Activated CD4-positive, alpha-beta T cell treated with anti-CD3 and anti-CD28 coated beads, Interleukin-2, amount 50 U/mL, for 4 hours (primary cell): Measurements from ENCODE around the gene ROPN1B.
"Not testable (repeated sequence)": the region's sequence is repeated elsewhere in the genome, so short reads cannot be mapped to it uniquely, and the experiment has no call there.

Experiments
- DNase-seq, 2 experiments: peaks; one replicate each; pipeline ENCODE4 v3.0.0-alpha.2; 2020

ROPN1B gene

DNA sequence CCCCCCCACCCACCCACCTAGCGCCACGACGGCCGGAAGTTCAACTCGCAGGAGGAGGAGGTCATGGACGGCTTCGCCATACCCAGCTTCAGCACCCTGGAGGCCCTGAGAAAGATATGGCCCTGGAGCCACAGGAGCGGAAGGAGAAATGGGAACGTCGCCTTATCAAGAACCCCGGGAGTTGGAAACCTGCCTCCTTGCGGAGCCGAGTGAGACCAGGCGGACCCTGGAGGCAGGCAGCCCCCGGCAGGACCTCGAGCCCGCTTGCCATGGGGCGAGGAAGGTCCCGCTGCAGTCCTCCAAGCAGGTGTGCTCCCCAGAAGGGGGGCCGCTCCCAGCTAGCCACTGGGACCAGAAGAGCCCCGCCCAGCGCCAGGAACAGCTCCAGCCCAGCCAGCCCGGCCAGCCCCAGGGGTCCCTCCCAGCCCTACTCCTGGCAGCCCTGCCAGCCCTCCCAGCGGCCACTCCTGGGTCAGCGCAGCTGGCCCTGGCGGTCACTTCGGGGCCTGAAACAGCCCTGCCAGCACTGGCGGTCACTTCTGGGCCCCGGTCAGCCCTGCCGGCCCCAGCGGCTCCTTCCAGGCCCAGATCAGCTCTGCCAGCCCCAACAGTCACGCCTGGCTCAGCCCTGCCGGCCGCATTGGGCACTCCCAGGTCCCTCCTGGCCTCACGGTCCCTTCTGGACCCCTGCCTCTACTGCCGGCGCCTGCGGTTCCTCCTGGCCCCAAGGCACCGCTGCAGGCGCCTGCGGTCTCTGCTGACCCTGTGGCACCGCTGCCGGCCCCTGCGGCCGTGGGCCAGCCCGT is 10.3 kb upstream of the ROPN1B start:
- DNase-seq, result no peak

GRCh38 chr3:125959317-125960065 is 9.5 kb upstream of the ROPN1B start:
- DNase-seq, result no peak

GRCh38 chr3:125960066-125960424 is 8.9 kb upstream of the ROPN1B start:
- no peak for DNase-seq

GRCh38 chr3:125960456-125961288 is 8.3 kb upstream of the ROPN1B start:
- DNase-seq, result no peak

DNA sequence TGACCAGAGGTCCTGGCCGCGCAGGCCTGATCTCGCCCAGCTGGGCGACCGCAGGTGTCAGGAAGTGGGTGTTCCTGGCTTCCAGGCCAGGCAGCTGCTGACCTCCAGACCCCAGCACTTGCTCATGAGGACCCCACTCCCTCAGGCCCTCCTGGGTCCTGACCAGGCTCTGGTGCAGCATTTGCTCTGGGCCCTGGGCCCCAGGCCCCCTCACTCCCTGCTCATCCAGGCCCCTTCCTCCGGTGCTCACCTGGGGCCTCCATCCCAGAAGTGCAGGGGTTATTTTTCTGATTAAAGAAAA is 7.7 kb upstream of the ROPN1B start:
- no peak for DNase-seq

DNA sequence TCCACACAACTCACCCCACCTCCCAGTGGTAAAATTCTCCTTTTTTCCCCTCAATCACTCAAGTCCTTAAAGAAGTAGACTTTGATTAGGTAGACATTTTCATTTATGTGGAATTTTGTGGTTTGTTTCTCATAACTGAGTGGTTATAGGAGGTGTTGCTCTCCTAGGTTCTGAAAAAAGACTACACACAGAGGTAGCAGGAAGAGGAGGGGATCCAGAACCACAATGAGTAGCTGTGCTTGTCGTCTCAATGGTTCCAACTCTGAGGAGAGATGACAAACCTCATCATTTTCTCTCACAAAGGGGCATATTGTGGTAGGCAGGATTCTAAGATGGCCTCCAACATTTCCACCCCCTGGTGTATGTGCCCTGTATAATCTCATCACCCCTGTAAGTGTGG is 5.1 kb upstream of the ROPN1B start:
- DNase-seq, result not testable (repeated sequence)

DNA sequence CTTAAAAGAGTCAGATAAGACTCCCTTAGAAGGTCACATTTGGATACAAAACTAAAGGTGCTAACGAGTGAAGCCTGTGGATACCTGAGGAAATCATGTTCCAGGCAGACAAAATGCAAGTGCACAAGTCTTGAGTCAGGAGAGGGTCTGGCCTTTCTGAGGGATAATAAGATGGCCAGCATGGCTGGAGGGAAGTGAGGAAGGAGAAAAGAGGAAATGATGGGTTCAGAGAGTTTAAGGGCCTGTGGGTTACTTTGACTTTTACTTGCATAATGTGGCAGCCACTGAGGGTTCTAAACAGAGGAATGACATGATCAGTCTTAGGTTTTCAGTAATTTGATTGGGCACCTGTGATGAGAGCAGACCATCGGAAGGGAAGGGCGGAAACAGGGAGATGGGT is 3.5 kb upstream of the ROPN1B start:
- DNase-seq, result no peak

DNA sequence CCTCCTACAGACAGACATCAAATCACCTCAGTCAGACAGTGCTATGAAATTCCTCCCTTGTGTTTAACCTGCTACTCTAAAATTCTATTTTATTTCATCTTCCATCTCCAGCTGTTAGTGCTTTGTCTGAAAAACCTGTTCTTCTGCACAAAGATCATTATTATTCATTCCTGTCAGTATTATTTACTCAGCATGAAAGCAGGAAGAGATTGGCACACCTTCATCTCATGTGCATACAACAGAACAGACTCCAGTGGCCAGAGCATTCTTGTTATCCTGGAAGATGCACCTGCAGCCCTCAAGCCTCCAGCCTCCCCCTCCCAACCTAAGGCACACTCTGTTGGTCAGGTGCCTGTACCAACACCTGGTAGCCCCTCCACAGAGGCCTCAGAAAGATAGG is 1.8 kb upstream of the ROPN1B start:
- no peak for DNase-seq

- not testable (repeated sequence) for DNase-seq
Measured at GRCh38 chr3:125968121-125968520, 857 bp upstream of the ROPN1B start.

- not testable (repeated sequence) for DNase-seq
Measured at GRCh38 chr3:125971997-125972944, 3.3 kb downstream of the ROPN1B start.

DNA sequence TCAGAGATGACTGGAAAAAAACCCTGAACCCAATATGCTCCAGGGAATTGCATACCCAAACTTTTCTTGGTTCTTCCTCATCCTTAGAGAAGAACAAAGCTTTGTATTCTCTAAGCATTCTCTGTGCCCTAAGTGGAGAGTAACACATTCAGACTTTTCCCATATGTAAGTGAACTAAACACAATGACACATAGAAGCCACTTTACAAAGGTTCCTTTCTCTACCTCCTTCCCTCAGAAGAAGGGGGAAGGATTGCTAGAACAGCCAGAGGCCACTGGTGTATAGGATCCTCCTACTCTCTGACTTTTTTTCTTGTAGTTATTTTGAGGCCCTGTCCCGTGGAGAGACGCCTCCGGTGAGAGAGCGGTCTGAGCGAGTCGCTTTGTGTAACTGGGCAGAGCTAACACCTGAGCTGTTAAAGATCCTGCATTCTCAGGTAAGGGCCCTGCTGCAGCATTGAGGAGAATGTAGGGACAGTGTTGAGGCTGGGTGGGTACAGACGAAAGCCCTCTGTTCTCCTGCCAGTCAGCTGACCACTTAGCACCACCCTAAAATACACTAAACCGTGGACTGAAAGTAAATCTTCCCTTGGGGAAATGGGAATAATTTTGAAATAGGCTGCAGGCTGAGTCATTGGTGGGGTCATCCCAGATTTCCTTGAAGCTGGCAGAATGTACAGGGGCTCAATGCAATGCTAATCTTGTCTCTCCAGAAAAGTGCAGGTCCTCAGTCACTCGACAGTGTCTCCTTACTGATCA is 6.4 kb downstream of the ROPN1B start:
- DNase-seq, result not testable (repeated sequence)

- not testable (repeated sequence) for DNase-seq
Measured at GRCh38 chr3:125976003-125976390, 7.0 kb downstream of the ROPN1B start.

DNA sequence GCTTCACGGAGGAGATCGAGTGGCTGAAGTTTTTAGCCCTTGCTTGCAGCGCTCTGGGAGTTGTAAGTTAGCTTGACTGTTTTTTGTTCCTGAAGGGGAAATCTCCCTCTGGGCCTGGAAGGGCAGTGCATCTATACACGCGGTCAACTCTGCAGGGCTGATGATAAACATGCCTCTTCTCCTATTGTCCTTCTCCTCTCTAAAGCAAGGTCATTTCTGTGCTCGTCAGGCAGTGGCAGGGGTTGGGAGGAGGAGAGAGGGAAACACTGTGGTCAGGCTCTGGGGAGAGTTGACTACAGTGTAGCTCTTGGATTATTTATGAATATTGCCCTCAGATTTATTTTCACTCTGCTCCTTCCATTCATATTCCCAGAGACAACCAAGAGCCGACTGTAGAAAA is 8.1 kb downstream of the ROPN1B start:
- not testable (repeated sequence) for DNase-seq

DNA sequence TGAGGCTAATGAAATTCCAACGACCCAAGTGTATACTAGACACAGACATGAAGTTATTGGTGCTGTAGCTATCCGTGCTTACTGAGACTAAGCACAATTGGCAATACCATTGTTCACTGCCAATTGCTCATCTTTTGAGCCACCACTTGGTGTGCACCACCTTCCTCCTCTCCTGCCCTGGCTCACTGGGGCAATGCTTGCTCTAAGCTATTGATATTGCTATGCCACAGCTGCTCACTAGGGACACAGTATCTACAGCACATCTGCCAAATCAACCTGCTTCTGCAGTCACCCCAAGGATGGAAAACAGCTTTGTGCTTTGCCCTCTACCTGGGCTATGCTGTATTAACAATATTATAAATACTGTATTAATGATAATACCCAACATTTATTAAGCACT is 16.0 kb downstream of the ROPN1B start:
- DNase-seq, result not testable (repeated sequence)

DNA sequence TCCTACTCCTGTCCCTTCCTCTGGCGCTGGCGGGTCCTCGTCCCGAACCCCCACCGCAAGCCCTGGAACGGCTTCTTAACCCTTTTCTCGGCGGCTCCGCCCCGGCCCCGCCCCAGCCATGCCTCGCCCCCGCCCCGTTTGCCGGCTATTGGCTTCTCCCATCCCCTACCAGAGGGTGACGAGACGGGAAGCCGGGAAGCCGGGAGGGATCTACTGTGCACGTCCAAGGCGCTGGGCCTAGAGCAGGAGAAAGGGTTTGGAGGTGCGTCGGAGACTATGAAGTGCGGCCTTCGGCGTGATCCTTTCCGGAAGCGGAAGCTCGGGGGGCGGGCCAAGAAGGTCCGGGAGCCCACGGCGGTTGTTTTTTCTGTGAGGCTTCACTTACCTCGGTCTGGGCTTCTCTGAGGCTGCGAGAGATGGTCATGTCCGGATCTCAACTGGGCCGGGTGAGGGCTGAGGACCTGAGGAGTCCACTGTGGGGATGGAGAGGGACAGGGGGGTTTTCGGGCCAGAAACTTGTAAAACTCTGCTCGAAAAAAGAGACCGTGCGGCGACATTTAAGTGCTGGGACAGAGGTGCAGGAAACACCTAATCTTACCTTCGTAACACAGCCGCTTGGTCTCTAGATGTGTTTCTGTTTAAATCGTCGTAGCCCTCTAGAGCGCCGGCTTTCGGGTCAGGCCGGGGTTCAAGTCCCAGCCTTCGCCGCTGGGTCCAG is 21.4 kb downstream of the ROPN1B start:
- DNase-seq, result peak; percentile 43 to 47

GRCh38 chr3:125996751-125997150 is 27.8 kb downstream of the ROPN1B start:
- not testable (repeated sequence) for DNase-seq

DNA sequence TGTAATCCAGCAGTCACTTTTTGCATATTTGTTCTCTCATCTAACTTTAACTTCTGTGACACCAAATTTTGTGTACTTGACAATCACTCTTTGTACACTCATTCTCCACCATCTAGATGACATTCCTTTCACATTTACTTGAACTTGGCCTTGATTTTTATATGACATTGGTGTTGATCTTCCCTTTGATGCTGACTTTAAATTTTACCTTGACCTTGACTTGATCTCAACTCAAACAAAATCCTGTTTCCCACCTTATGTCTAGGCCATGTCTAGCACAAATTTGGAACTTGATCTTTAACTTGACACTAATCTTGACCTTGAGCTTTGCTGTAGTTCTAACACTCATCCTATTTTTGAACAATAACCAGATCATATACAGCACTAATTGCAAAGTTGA is 33.2 kb downstream of the ROPN1B start:
- no peak for DNase-seq

DNA sequence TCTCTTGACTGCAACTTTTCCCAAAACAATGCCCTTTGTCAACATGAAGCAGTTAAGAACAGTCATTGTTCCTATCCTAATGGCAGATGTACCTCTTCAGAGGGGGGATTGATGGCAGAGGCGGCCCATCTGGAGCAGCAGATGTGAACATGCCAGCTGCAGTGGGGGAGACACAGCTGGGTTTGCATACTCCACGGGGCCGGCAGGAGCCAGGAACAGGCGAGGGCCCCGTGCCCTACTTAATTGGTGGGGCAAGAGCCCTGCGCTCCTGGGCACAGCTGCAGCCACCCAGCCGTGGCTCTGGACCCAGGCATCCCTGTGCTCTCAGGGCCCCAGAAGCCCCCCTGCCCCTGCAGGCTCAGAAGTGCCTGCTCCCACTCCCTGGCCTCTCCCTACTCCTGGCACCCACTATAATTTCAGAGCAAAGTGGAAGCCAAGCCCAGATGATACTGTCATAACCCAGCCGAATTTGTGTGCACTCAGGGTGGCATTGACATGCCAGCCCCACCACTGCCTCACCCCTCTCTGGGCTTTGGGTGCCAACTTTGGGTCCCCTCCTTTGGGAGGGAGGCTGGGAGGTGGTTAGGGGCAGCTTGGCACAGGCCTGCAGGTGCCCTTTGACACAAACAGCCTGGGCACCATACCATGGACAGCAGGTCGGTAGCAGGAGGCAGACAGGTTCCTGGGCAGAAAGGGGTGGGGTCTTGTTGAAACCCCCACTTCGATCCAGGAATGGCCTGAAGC is 34.6 kb downstream of the ROPN1B start:
- DNase-seq, result no peak

- DNase-seq, result no peak
Measured at GRCh38 chr3:126004217-126004616, 35.2 kb downstream of the ROPN1B start.

DNA sequence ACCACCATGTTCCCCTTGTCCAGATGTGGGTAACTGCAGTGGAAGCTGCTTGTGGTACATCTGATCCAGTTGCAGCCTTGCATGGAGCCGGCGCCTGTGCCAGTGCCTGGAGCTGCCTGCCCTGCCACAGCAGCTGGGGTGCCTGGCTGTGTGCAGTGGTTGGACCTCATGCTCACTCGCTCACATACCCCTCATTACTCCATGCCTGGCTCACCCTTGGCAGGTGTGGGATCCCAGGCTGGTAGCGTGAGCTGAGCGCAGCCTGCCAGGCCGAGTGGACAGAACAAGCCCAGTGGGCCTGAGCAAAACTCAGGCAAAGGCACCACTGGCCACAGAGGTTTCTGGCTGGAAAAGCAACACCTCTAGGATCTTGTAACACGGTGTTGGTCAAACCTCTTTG is 35.7 kb downstream of the ROPN1B start:
- no peak for DNase-seq
